Measurements from ENCODE around the gene SLC5A9.
"Not testable (repeated sequence)": the region's sequence is repeated elsewhere in the genome, so short reads cannot be mapped to it uniquely, and the experiment has no call there.

SLC5A9 gene

GRCh38 chr1:48214366-48214765 is 8.2 kb upstream of the SLC5A9 start:
- DNase-seq (ENCODE audit: low read depth) = not testable (repeated sequence)

GRCh38 chr1:48214820-48215219 is 7.7 kb upstream of the SLC5A9 start:
- no peak for DNase-seq (ENCODE audit: low read depth)

- DNase-seq (ENCODE audit: low read depth) = no peak
Measured at GRCh38 chr1:48215222-48215621, 7.3 kb upstream of the SLC5A9 start.

GRCh38 chr1:48215889-48216288 is 6.6 kb upstream of the SLC5A9 start:
- DNase-seq (ENCODE audit: low read depth) = no peak

- no peak for DNase-seq (ENCODE audit: low read depth)
Measured at GRCh38 chr1:48216313-48216712, 6.2 kb upstream of the SLC5A9 start.

- DNase-seq (ENCODE audit: low read depth) = no peak
Measured at GRCh38 chr1:48216941-48217340, 5.6 kb upstream of the SLC5A9 start.

- DNase-seq (ENCODE audit: low read depth) = no peak
Measured at GRCh38 chr1:48217856-48218255, 4.7 kb upstream of the SLC5A9 start.

GRCh38 chr1:48219803-48220202 is 2.7 kb upstream of the SLC5A9 start:
- DNase-seq (ENCODE audit: low read depth) = no peak

- DNase-seq (ENCODE audit: low read depth) = no peak
Measured at GRCh38 chr1:48221122-48221521, 1.4 kb upstream of the SLC5A9 start.

GRCh38 chr1:48221657-48222056 is 859 bp upstream of the SLC5A9 start:
- DNase-seq (ENCODE audit: low read depth) = no peak

GRCh38 chr1:48223366-48224240 is 1.1 kb downstream of the SLC5A9 start:
- DNase-seq (ENCODE audit: low read depth) = no peak

GRCh38 chr1:48224791-48225190 is 2.3 kb downstream of the SLC5A9 start:
- DNase-seq (ENCODE audit: low read depth) = no peak

GRCh38 chr1:48225579-48225978 is 3.1 kb downstream of the SLC5A9 start:
- DNase-seq (ENCODE audit: low read depth) = no peak

GRCh38 chr1:48227165-48228013 is 4.9 kb downstream of the SLC5A9 start:
- no peak for DNase-seq (ENCODE audit: low read depth)

GRCh38 chr1:48228156-48228555 is 5.6 kb downstream of the SLC5A9 start:
- no peak for DNase-seq (ENCODE audit: low read depth)

- no peak for DNase-seq (ENCODE audit: low read depth)
Measured at GRCh38 chr1:48229317-48229716, 6.8 kb downstream of the SLC5A9 start.

GRCh38 chr1:48230236-48230635 is 7.7 kb downstream of the SLC5A9 start:
- DNase-seq (ENCODE audit: low read depth) = no peak

- no peak for DNase-seq (ENCODE audit: low read depth)
Measured at GRCh38 chr1:48232722-48233121, 10.2 kb downstream of the SLC5A9 start.

- no peak for DNase-seq (ENCODE audit: low read depth)
Measured at GRCh38 chr1:48233666-48234485, 11.4 kb downstream of the SLC5A9 start.

- DNase-seq (ENCODE audit: low read depth) = no peak
Measured at GRCh38 chr1:48235652-48236051, 13.1 kb downstream of the SLC5A9 start.

GRCh38 chr1:48236716-48237470 is 14.4 kb downstream of the SLC5A9 start:
- DNase-seq (ENCODE audit: low read depth) = no peak
